NCI-H1436 treated with DMSO at 0.1 percent for 48 hours (cell line): ENCODE data around the gene SIPA1L2.

Experiments used
- DNase-seq: peaks from one replicate; lab custom pipeline; 2025; lab: John Stamatoyannopoulos, UW

The SIPA1L2 gene

GRCh38 chr1:232648316-232648715, 18.4 kb upstream of the SIPA1L2 start:
- no peak for DNase-seq

- no peak for DNase-seq
These were observed 14.3 kb upstream of the SIPA1L2 start for GRCh38 chr1:232644209-232644608.

DNA sequence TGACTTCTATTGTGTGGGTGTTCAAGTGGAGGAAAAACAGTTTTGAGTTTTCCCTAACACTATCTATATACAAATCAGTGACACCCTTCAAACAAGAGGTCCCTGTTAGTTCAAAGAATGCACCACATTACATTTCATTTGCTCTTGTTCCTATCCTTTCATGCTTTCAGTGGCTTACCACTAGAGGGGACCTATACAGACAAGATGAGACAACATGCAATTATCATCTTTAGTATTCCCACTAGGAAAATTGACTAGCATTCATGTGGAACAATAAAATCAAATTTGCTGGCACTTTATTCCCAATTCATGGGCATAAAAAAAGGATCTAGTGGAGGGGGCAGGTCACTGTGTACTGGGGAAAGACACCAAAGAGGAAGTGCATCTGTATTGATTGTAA, 13.3 kb upstream of the SIPA1L2 start:
- no peak for DNase-seq

DNA sequence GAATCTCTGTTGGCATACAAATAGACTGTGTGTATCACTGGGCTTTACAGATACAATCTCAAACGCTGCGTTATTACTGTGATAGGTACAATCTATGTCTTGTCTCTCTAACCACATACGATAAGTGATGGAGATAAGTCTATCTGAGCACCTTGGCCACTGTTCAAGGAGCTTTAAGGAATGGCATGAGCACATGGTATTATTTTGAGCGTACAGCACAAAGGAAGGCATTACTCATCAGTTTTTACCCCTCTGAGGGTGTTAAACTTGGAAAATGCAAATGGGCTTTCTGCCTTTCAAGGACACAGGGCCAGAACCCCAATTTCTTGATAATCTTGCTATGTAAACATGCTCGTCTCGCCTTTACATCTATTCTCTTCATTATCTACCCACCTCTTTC, 11.6 kb upstream of the SIPA1L2 start:
- DNase-seq: no peak

GRCh38 chr1:232636799-232637198, 6.9 kb upstream of the SIPA1L2 start:
- DNase-seq: no peak

GRCh38 chr1:232635778-232636356, 5.9 kb upstream of the SIPA1L2 start:
- DNase-seq: peak; percentile 14

GRCh38 chr1:232635279-232635678, 5.3 kb upstream of the SIPA1L2 start:
- DNase-seq: no peak

DNA sequence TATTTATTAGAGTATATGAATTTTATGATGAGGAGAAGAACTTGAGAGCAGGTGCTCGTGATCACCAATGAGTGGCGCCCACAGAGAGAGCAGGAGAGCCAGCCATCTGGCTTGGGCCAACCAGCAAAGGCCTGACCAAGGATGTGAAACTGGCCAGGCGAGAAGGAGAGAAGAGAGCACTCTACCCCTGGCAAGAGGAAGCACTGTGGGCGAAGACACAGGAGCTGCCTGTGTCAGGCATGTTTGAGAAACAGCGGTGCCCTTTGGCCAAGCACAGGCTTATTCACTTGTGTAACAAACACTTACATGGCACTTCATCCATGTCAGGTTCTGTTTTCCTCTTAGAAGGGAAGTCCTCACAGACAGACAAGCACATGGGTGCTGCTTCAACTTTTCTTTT, 4.2 kb upstream of the SIPA1L2 start:
- DNase-seq: no peak

DNA sequence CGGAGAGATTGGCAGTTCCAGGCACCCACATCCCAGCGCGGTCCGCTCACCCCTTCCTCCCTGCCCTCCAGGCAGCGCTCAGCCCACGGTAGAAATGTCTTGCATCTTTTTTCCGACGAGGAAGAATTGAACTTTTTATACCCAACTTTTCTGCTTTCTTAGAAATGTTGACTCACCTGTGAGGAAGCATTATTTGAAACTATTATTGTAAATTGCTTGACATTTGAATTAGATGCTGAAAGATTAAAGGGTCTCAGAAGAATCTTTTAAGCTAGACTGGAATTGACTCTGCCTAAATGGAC, 912 bp upstream of the SIPA1L2 start:
- no peak for DNase-seq

DNA sequence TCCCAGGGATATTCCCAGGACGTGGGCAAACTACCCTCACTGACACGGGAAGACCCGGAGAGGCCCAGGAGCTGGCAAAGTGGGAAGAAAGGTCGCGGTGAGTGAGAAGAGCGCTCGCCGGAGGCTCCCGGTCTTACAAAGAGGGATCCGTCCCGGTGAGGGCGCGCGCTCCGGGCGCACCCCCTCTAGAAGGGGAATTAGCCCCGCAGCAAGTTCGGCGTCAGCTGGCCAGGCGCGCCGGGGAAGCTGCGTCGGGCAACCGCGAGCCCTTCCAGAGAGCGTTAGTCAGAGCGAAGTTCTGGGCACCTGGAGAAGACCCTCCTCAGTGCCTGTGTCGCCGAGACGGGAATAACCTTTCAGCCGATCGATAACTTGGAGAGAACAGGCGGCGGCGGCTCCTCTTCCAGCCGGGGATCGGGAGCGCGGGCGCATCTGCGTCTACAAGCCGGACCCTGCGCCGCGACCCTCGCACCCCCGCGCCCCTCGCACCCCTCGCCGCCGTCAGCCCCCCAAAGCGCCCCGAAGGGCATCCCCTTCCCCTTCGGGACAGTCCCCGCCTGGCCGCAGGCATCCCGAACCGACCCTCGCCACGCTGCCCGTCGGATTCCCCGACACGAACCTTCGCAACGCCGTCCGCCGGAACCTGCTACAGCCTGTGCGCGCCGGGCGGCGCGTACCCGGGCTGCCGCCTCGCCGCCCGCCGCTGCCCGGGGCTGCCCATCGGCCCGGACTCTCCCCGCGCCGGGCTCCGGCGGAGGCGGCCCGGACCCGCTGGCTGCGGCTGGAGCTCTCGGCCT, 485 bp downstream of the SIPA1L2 start:
- no peak for DNase-seq

DNA sequence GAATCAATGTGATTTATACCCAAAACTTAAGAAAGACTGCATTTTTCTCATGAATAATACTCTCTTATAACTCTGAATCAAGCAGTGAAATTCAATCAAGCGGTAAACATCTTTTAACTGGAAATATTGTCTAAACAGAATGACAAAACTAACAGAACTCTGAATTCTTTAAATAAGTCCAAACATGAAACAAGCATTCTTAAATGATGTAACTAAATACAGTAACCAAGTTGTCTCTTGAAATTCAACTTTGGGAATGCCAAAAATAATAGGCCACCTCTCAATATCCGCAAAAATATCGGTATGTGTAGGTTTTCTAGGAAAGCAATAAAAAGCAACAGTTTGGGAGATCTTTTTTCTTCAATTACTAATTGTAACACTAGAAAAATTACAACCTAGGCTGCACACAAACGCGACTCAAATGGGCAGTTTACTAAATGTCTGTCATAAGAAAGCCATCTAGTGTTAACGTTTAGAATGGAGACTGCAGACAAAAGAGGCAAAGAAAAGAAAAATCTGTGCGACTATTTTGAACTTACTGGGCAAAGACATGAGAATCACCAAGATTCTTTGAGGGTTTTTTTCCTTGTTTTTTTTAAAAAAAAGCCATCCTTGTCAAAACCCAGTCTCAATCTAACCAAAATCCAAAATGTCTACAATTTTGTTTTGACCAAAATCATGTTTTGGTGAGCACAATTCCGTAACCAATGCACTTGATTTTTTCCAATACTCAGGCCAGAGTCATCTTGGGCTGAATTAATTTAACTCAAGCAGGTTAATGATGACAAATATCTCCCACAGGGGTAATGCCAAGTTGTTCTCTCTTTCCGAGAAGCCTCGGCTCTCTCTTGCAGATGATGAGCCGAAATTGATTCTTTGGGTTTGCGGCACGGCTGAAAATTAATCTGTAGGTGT, 1.3 kb downstream of the SIPA1L2 start:
- DNase-seq: no peak

GRCh38 chr1:232627645-232628334, 2.1 kb downstream of the SIPA1L2 start:
- peak; percentile 84 for DNase-seq

DNA sequence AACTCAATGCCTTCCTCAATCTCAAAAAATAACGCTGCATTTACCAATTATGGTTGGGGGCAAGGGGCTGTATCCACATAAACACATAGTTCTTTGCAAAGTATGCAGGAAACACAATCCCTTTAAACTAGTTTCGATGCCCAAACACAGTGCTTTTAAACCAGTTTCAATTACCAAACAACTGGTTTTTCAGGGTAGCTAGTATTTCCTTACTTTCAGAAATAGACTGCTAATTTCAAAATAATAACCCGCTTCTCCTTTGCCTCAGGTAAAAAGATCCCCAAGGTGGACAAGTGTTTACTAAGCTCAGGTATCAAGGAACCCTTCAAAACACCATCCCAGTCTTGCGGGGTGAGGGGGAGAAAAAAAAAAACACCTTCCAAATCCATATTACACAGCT, 2.8 kb downstream of the SIPA1L2 start:
- no peak for DNase-seq

GRCh38 chr1:232626452-232626851, 3.5 kb downstream of the SIPA1L2 start:
- DNase-seq: no peak

GRCh38 chr1:232625319-232625868, 4.5 kb downstream of the SIPA1L2 start:
- DNase-seq: no peak

- DNase-seq: no peak
These were observed 5.2 kb downstream of the SIPA1L2 start for GRCh38 chr1:232624546-232625281.

- no peak for DNase-seq
These were observed 7.0 kb downstream of the SIPA1L2 start for GRCh38 chr1:232622981-232623380.

GRCh38 chr1:232622378-232622777, 7.6 kb downstream of the SIPA1L2 start:
- DNase-seq: peak; percentile 96

- DNase-seq: no peak
These were observed 8.9 kb downstream of the SIPA1L2 start for GRCh38 chr1:232621050-232621449.

DNA sequence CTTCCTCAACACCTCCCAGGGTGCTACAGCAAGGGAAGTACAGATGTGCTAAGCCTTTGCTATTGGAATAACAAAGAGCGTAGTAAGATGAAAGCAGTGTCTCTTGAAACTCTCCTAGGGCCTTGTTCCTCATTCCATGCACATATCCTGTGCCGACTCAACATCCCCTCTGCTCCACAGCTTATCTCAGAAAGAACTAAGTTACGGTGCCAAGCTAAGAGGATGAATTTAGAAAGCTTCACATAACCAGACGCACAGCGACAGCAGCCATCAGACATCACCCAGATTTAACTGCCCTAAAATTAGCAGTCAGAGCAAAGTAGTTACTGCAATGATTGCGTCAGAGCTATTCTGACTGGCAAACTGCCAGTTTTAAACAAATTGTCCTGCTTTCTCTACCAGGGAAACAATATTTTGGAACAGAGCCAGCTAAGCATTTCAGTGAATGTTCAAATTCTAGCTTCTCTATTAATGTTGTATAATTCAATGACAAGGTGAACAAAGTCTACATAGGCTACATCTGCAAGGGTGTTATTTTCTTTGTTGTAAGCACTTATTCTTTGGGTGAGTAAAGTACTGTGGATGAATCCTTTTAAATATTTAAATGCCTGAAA, 9.5 kb downstream of the SIPA1L2 start:
- peak; percentile 99 for DNase-seq

DNA sequence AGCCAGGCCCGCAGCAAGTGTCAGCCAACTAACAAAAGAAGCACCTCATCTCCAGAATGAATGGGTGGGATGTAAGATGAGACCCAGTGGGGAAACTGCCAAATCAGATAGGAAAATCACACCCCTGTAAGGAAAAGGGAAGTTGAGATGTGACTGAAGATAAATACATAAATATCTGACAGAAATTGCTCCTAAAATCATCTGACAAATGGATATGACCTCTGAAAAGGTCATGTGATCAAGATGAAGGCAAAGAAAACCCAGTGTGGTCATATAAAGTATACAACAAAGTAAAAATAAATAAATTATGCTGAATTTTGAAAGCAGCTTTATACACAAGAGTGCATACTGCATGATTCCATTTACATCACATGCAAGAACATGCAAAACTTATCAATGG, 12.7 kb downstream of the SIPA1L2 start:
- no peak for DNase-seq
